Pancreas (tissue), 10 donors: ENCODE data around the gene CSF3R. TPM values are rescaled to one million over a fixed set of nuclear protein-coding genes. Genes with fewer than 3 reads are reported as not detected.
A peak's percentile ranks its signal among the peaks of the same experiment; 100 is the strongest.

Experiments used
- ATAC-seq, 4 donors: fragments of 200-7000 bp; cut with Tn5 transposase; one replicate each; pipeline versions ENCODE4 v1.8.0 to v1.9.1; 2020; ENCODE audit warnings: mild to moderate bottlenecking in 4 of 4, moderate library complexity in 4 of 4
- DNase-seq, 6 donors: peaks; one replicate each; pipeline ENCODE4 v3.0.0-alpha.2; 2020
- FAIRE-seq: peaks from 2 replicates; lab custom pipeline; 2012; peaks lifted over from hg19 to GRCh38; lab: Jason Lieb, UNC
- H3K27ac ChIP-seq, 4 donors: fragments of 200-600 bp; sonication (generic); 1 replicate in 3 of 4; 2 replicates in 1 of 4; pipeline versions ENCODE4 v1.5.0 to v1.8.0; 2020
- H3K27me3 ChIP-seq, 4 donors: fragments of 200-600 bp; one replicate each; pipeline ENCODE4 v1.8.0; 2021
- H3K36me3 ChIP-seq, 3 donors: fragments of 200-600 bp; sonication (generic) in 1 of 3; one replicate each; pipeline versions ENCODE4 v1.5.0 to v1.8.0; 2020 to 2021
- H3K4me1 ChIP-seq, 3 donors: fragments of 200-600 bp; one replicate each; pipeline ENCODE4 v1.8.0; 2021
- H3K4me3 ChIP-seq, 4 donors: fragments of 200-600 bp; sonication (generic) in 2 of 4; one replicate each; pipeline versions ENCODE4 v1.5.0 to v1.8.0; 2020 to 2021
- H3K9me3 ChIP-seq, 4 donors: fragments of 200-600 bp; one replicate each; pipeline ENCODE4 v1.8.0; 2021
- CTCF ChIP-seq, 4 donors: fragments of 200-600 bp; sonication (generic) in 3 of 4; IDR thresholded peaks; one replicate each; pipeline versions ENCODE4 v1.5.0 to v1.8.0; 2021; ENCODE audit warnings: antibody characterized with exemption in 4 of 4
- WGBS, 2 donors: extraction: QIAGEN DNeasy Blood & Tissue Kit; methylation state at CpG; one replicate each; pipeline ENCODE4 v1.1.7; 2013; 5-methylcytosine and 5-hydroxymethylcytosine counted together
- intact Hi-C, 3 donors: fragments of 100-400 bp; cut with DNase I; formaldehyde crosslinking; loops; one replicate each; pipeline versions ENCODE4 v1.11.1 to v1.14.2; 2022
- polyA plus RNA-seq, 2 donors: library from polyadenylated mRNA; stranded (reverse); fragments of 200-250 nt; gene quantifications; one replicate each; pipeline ENCODE4 v1.2.3, GENCODE V29; 2013
- total RNA-seq, 6 donors: library from RNA; stranded (reverse); fragmentation: NEBNext Ultra II Directional in 4 of 6; extraction: Animal tissue kit (Norgen Biotek cat#: 25700) in 4 of 6; gene quantifications; one replicate each; pipeline versions ENCODE4 v1.2.1 to v1.2.4, GENCODE V29; 2021 to 2023
- donor health status: healthy with polysubstance abuse.
- donor health status: DM: no; HTN: no; CAD: no; lungs with moderate emphysema.
- donor health status: DM: no; HTN: no; CAD: no.
- donor health status: control.
- donor health status: control.
- donor health status: Bipolar disorder and iron deficiency.
- donor health status: DM: yes; HTN: yes; CAD: no.
- donor health status: DM: no; HTN: no; CAD: no.
- donor health status: DM: no; HTN: no; CAD: no.
- donor health status: DM: yes; HTN: yes; CAD: no.

CSF3R gene
- 10 to 100 TPM in 1 of 6 donors, 1 to 10 TPM in 4, under 1 TPM in 1; 0.47 to 13.4 (median 3.4) TPM for total RNA-seq
- polyA plus RNA-seq, result 1 to 10 TPM; 2.4 to 2.9 TPM

DNA sequence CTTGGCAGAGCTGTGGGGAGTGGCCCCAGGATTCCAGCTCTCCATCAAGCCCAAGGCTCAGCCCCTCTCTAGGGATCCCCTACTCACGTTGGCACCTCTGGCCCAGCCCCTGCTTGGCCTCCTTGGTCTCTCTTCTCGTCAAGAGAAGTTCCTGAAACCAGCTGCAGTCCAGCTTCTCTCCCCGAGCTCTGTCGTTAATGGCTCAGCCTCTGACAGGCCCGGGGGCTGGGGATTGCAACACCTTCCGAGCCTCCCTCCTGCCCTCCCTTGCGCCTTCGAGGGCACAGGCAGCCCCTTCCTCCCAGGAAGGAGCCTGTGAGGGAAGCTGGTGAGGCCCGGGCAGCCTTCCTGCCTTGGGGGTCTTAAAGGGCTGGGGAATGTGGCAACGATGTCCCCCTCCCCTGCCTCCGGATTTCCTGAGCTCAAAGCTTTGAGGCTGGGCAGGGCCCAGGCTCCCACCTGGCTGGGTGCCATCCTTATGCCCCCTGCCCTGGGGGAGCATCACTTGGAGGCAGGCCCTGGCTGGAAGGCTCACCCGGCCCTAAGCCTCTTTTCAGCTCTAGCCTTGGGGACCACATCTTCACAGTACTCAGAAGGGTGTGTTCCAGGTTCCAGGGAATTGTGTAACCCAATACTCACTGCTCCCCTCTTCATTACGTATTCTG, at the start of gene CSF3R:
CSF3R (minus strand) TSS at position 190 of the 665 bp plus-strand sequence. CDS start 3,417 bp downstream, outside the sequence.
- ATAC-seq (no peak), DNase-seq (no peak), FAIRE-seq (no peak)
- TF ChIP-seq CTCF (IDR thresholded peaks at IDR 0.05), result no peak
- no peaks in the 10 kb centered on the region for H3K9me3 ChIP-seq
- no peaks in the 10 kb centered on the region for H3K27me3 ChIP-seq
- 51 to 55% methylated on average over 13 of the region's 13 CpGs for WGBS, 2 donors
- H3K27ac ChIP-seq, result peak within 1 kb of the TSS in 1 of 4 donors; percentile 22
- peaks cover 0 to 10% (median 0%) of the 10 kb centered on the region in 3 donors for H3K4me1 ChIP-seq
- no peaks in the 10 kb centered on the region for H3K36me3 ChIP-seq
- H3K4me3 ChIP-seq, result peak within 1 kb of the TSS in 1 of 4 donors; percentile 20
- intact Hi-C loops, result no loop called here

GRCh38 chr1:36531833-36532232, 49.1 kb upstream of the CSF3R start:
- FAIRE-seq (no peak), ATAC-seq (no peak), DNase-seq (no peak)
- H3K27ac ChIP-seq, result no peak overlapping the region
- no peak for TF ChIP-seq CTCF (IDR thresholded peaks at IDR 0.05)
- intact Hi-C loops, result no loop called here
- no peaks in the 10 kb centered on the region for H3K4me1 ChIP-seq
- no peaks in the 10 kb centered on the region for H3K9me3 ChIP-seq
- H3K4me3 ChIP-seq, result no peak overlapping the region
- H3K36me3 ChIP-seq, result no peaks in the 10 kb centered on the region
- 50 to 58% methylated on average over 3 of the region's 3 CpGs for WGBS, 2 donors
- no peaks in the 10 kb centered on the region for H3K27me3 ChIP-seq

- no peaks in the 10 kb centered on the region for H3K4me1 ChIP-seq
- WGBS, 2 donors, result 75 to 81% methylated on average over 5 to 6 of the region's 6 CpGs
- H3K36me3 ChIP-seq, result no peaks in the 10 kb centered on the region
- DNase-seq (no peak), FAIRE-seq (no peak), ATAC-seq (no peak)
- no peak overlapping the region for H3K4me3 ChIP-seq
- intact Hi-C loops, result no loop called here
- no peak overlapping the region for H3K27ac ChIP-seq
- no peak for TF ChIP-seq CTCF (IDR thresholded peaks at IDR 0.05)
- H3K9me3 ChIP-seq, result no peaks in the 10 kb centered on the region
- H3K27me3 ChIP-seq, result no peaks in the 10 kb centered on the region
These were observed 48.1 kb upstream of the CSF3R start for GRCh38 chr1:36530791-36531190.

- Histone ChIP-seq H3K4me1 (no peaks in the 10 kb centered on the region), H3K36me3 (no peaks in the 10 kb centered on the region), H3K9me3 (no peaks in the 10 kb centered on the region), H3K4me3 (no peak overlapping the region), H3K27ac (no peak overlapping the region), H3K27me3 (no peaks in the 10 kb centered on the region)
- DNase-seq (no peak), ATAC-seq (no peak), FAIRE-seq (no peak)
- intact Hi-C loops, result no loop called here
- TF ChIP-seq CTCF (IDR thresholded peaks at IDR 0.05), result no peak
- WGBS, 2 donors, result 56 to 65% methylated on average over 7 of the region's 7 CpGs
These were observed 47.5 kb upstream of the CSF3R start for GRCh38 chr1:36530261-36530660.

GRCh38 chr1:36529769-36530260, 47.1 kb upstream of the CSF3R start:
- H3K4me3 ChIP-seq, result no peak overlapping the region
- WGBS, 2 donors, result 31 to 34% methylated on average over 3 of the region's 3 CpGs
- H3K4me1 ChIP-seq, result no peaks in the 10 kb centered on the region
- ATAC-seq (no peak), DNase-seq (no peak), FAIRE-seq (no peak)
- no peak for TF ChIP-seq CTCF (IDR thresholded peaks at IDR 0.05)
- intact Hi-C loops, result no loop called here
- no peaks in the 10 kb centered on the region for H3K36me3 ChIP-seq
- H3K27me3 ChIP-seq, result no peaks in the 10 kb centered on the region
- no peaks in the 10 kb centered on the region for H3K9me3 ChIP-seq
- no peak overlapping the region for H3K27ac ChIP-seq
